Measurements from ENCODE around the gene TAF1B. TPM values are rescaled to one million over a fixed set of nuclear protein-coding genes. Genes with fewer than 3 reads are reported as not detected.

Gene TAF1B
- total RNA-seq, 1 experiment from 2014 or later, result 29.9 TPM

DNA sequence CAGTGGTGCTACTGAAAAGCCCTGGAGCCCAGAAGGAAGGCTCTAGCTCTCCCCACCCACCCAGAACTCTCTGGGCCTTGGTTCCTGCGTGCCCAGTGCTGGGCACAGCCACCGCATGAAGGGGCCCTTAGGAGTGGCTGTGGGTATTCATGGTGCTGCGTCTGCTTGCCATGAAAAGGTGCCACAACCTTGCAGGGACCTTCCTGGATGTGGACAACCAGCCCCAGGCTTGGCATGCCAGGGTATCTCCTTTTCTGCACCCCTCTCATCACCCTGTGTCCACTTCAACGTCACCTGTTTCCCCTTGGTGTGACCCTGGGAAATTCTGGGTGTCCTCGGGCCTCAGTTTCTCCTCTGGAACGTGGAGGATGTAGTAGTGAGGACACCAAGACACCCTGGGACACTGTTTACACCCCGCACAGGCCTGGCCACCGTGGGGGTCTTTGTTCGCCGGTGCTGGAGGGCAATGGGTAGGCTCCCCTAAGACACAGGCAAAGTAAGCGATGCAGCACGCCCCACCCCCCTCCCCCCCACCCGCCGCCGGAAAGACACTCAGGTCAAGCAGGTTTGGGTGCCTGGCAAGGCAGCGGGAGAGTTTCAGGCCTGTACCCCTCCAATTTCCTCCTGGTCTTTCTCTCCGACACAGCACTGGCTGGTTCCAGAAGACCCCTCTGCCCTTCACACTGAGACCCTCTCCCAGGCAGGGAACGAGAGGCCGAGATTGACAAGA, 34.8 kb upstream of the TAF1B start:
- Mint-ChIP-seq H3K27ac (no peak overlapping the region), H3K4me1 (peaks cover 0 to 2% of the 10 kb centered on the region in 2 experiments; a peak in 1 of 4 replicates), H3K4me3 (no peak overlapping the region), H3K27me3 (ENCODE audit: low read depth) (no peaks in the 10 kb centered on the region), H3K9me3 (peaks cover 0 to 2% of the 10 kb centered on the region in 2 experiments; a peak in 1 of 5 replicates), H3K36me3 (ENCODE audit: insufficient read depth in 1 of 3, low read depth in 3 of 3) (no peaks in the 10 kb centered on the region)
- no peak overlapping the region for H2AK5ac ChIP-seq (ENCODE audit: insufficient read length, low read length)
- no peak overlapping the region for H3K23ac ChIP-seq (ENCODE audit: insufficient read length, low read depth, low read length)
- no CpG with 5 or more reads among the region's 19 CpGs for WGBS (ENCODE audit: extremely low coverage, insufficient read length, low lambda C conversion rate)
- H4K8ac ChIP-seq (replicated peaks; ENCODE audit: insufficient read length, low read depth, low read length), result no peak overlapping the region
- no peak overlapping the region for H2BK120ac ChIP-seq (ENCODE audit: low read depth, low read length, poor library complexity, severe bottlenecking)
- H2BK12ac ChIP-seq (ENCODE audit: insufficient read length, low read depth, low read length), result no peak overlapping the region
- H3K27ac ChIP-seq (ENCODE audit: insufficient read length, low read depth, low read length), result no peak overlapping the region
- no peak overlapping the region; the same call in 1 of the 2 replicates for H3K14ac ChIP-seq (ENCODE audit: insufficient read depth, low read length)
- no peaks in the 10 kb centered on the region for H4K20me1 ChIP-seq (ENCODE audit: control insufficient read depth, insufficient read depth, insufficient read length)
- no peak overlapping the region for H3K56ac ChIP-seq (ENCODE audit: insufficient read length, low read depth, low read length)
- H3K9me3 ChIP-seq (ENCODE audit: control insufficient read depth, low read depth, low read length), result no peaks in the 10 kb centered on the region
- no peak overlapping the region for H3K4me2 ChIP-seq (ENCODE audit: insufficient read depth, insufficient read length, low read length)
- H2BK15ac ChIP-seq (ENCODE audit: low read depth, low read length), result no peak overlapping the region
- H3K4ac ChIP-seq (ENCODE audit: low read depth, low read length), result no peak overlapping the region
- no peak overlapping the region for H3T11ph ChIP-seq (ENCODE audit: low read length)
- TF ChIP-seq, protein P1, sequence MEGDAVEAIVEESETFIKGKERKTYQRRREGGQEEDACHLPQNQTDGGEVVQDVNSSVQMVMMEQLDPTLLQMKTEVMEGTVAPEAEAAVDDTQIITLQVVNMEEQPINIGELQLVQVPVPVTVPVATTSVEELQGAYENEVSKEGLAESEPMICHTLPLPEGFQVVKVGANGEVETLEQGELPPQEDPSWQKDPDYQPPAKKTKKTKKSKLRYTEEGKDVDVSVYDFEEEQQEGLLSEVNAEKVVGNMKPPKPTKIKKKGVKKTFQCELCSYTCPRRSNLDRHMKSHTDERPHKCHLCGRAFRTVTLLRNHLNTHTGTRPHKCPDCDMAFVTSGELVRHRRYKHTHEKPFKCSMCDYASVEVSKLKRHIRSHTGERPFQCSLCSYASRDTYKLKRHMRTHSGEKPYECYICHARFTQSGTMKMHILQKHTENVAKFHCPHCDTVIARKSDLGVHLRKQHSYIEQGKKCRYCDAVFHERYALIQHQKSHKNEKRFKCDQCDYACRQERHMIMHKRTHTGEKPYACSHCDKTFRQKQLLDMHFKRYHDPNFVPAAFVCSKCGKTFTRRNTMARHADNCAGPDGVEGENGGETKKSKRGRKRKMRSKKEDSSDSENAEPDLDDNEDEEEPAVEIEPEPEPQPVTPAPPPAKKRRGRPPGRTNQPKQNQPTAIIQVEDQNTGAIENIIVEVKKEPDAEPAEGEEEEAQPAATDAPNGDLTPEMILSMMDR (conservative IDR thresholded peaks at IDR 0.05), result no peak
- H2BK5ac ChIP-seq (ENCODE audit: insufficient read length, low read length), result no peak overlapping the region
- no peaks in the 10 kb centered on the region for H3K79me1 ChIP-seq (ENCODE audit: insufficient read depth, low read depth, low read length, poor library complexity, severe bottlenecking)
- H4K91ac ChIP-seq (ENCODE audit: insufficient read length, low read depth, low read length), result no peak overlapping the region
- H3K79me2 ChIP-seq (ENCODE audit: insufficient read depth, low read length), result no peaks in the 10 kb centered on the region
- no peak overlapping the region for H2AFZ ChIP-seq (ENCODE audit: low read length)
- H3K23me2 ChIP-seq (ENCODE audit: insufficient read length, low read depth, low read length, poor library complexity, severe bottlenecking), result no peaks in the 10 kb centered on the region
- H2BK20ac ChIP-seq (ENCODE audit: low read depth, low read length, poor library complexity, severe bottlenecking), result no peak overlapping the region
- no peaks in the 10 kb centered on the region for H3K4me1 ChIP-seq (ENCODE audit: insufficient read depth, low read length)
- no peaks in the 10 kb centered on the region for H3K27me3 ChIP-seq (ENCODE audit: insufficient read depth, low read length)
- H3K9ac ChIP-seq (ENCODE audit: extremely low read depth, insufficient read length, low read length), result no peak overlapping the region
- DNase-seq, result no peak
- H4K5ac ChIP-seq (ENCODE audit: insufficient read length, low read depth, low read length), result no peak overlapping the region
- H3K18ac ChIP-seq (ENCODE audit: insufficient read length, low read depth, low read length), result no peak overlapping the region
